GM21737 (cell line): ENCODE data around the gene P2RX5.

ENCODE experiments used
- ATAC-seq: cut with Tn5 transposase; IDR thresholded peaks from one replicate; pipeline ENCODE4 v1.9.1; 2021; ENCODE audit warnings: mild to moderate bottlenecking, moderate library complexity; ENCODE audit not compliant: unreplicated experiment

Gene P2RX5

GRCh38 chr17:3682033-3682432, 13.9 kb downstream of the P2RX5 start:
- no peak for ATAC-seq

- no peak for ATAC-seq
Observed at GRCh38 chr17:3681565-3681964, 14.4 kb downstream of the P2RX5 start.

- no peak for ATAC-seq
Observed at GRCh38 chr17:3681057-3681456, 14.9 kb downstream of the P2RX5 start.

- no peak for ATAC-seq
Observed at GRCh38 chr17:3679531-3680126, 16.3 kb downstream of the P2RX5 start.

GRCh38 chr17:3678821-3679530, 17.0 kb downstream of the P2RX5 start:
- no peak for ATAC-seq

GRCh38 chr17:3678095-3678820, 17.7 kb downstream of the P2RX5 start:
- no peak for ATAC-seq

- no peak for ATAC-seq
Observed at GRCh38 chr17:3675886-3676285, 20.1 kb downstream of the P2RX5 start.

- ATAC-seq: no peak
Observed at GRCh38 chr17:3672571-3672970, 23.4 kb downstream of the P2RX5 start.

- ATAC-seq: no peak
Observed at GRCh38 chr17:3669548-3669947, 26.4 kb downstream of the P2RX5 start.

- ATAC-seq: no peak
Observed at GRCh38 chr17:3669085-3669347, 26.9 kb downstream of the P2RX5 start.

- peak; percentile 83 for ATAC-seq
Observed at GRCh38 chr17:3668279-3669084, 27.5 kb downstream of the P2RX5 start, which contains the start of the genes EMC6 and TAX1BP3. Gene EMC6, plus strand, starts transcription at chr17:3668812. Its CDS starts 335 bp downstream, at chr17:3669147. Gene TAX1BP3, minus strand, starts transcription at chr17:3668578. Its CDS starts 52 bp downstream, at chr17:3668526.

- ATAC-seq: peak; percentile 15
Observed at GRCh38 chr17:3667366-3668278, 28.3 kb downstream of the P2RX5 start.

GRCh38 chr17:3666516-3666915, 29.4 kb downstream of the P2RX5 start:
- no peak for ATAC-seq

- no peak for ATAC-seq
Observed at GRCh38 chr17:3665834-3666233, 30.1 kb downstream of the P2RX5 start.

- no peak for ATAC-seq
Observed at GRCh38 chr17:3663102-3664011, 32.6 kb downstream of the P2RX5 start.

GRCh38 chr17:3660311-3660891, 35.6 kb downstream of the P2RX5 start:
- no peak for ATAC-seq

- ATAC-seq: no peak
Observed at GRCh38 chr17:3659541-3660111, 36.3 kb downstream of the P2RX5 start.

- ATAC-seq: no peak
Observed at GRCh38 chr17:3658784-3659449, 37.0 kb downstream of the P2RX5 start.
